ENCODE results near the gene DSC1. TPM values are rescaled to one million over a fixed set of nuclear protein-coding genes. Genes with fewer than 3 reads are reported as not detected.

DSC1 gene
- not detected in 2 replicates for polyA plus RNA-seq (2012; rRNA removed)
- not detected in 2 replicates for polyA plus RNA-seq (2012; cell fraction: cytosol; rRNA removed)
- polyA plus RNA-seq (2012; cell fraction: nucleus; rRNA removed) = not detected in 2 replicates

GRCh38 chr18:31162825-31163435 is at the start of gene DSC1:
Gene DSC1 (minus strand): TSS chr18:31162856. CDS start chr18:31162594, 262 bp downstream.
- Histone ChIP-seq H2AFZ (ENCODE audit: low read depth) (0 out of 2 replicates have a peak within 1 kb of the TSS, but pooled peaks have one; percentile 46), H3F3A (replicated peaks; ENCODE audit: insufficient read depth) (no peaks in the 10 kb centered on the region), H3K9me3 (no peaks in the 10 kb centered on the region), H3K9me2 (no peaks in the 10 kb centered on the region), H3K27me3 (ENCODE audit: insufficient read depth) (no peaks in the 10 kb centered on the region; the same call in 1 of the 2 replicates), H4K20me1 (ENCODE audit: insufficient read depth) (no peaks in the 10 kb centered on the region), H3K79me2 (ENCODE audit: insufficient read depth) (no peaks in the 10 kb centered on the region), H3K4me2 (no peak within 1 kb of the TSS), H3K4me3 (ENCODE audit: low read depth in 2 of 2, low read length in 1 of 2) (no peak within 1 kb of the TSS), H3K27ac (ENCODE audit: low read depth in 2 of 2, low read length in 1 of 2) (no peak within 1 kb of the TSS), H3K4me1 (ENCODE audit: control insufficient read depth in 1 of 2, insufficient read depth in 2 of 2, low read depth in 1 of 2, low read length in 1 of 2) (no peaks in the 10 kb centered on the region), H3K36me3 (replicated peaks in 1 of 2; ENCODE audit: control insufficient read depth in 1 of 2, insufficient read depth in 2 of 2, low read length in 1 of 2) (no peaks in the 10 kb centered on the region), H3K9ac (no peak within 1 kb of the TSS)
- no peak for DNase-seq
- TF ChIP-seq USF1 (IDR thresholded peaks at IDR 0.05; ENCODE audit: borderline replicate concordance, low read depth) (no peak), FOSL2 (IDR thresholded peaks at IDR 0.05; ENCODE audit: borderline replicate concordance, low read depth) (no peak), JUND (IDR thresholded peaks at IDR 0.05) (no peak), GATA2 (CRISPR knock-in tag; IDR thresholded peaks at IDR 0.05) (no peak), NRF1 (IDR thresholded peaks at IDR 0.05; ENCODE audit: low read depth, low read length) (no peak)
- ChIA-PET CTCF (interaction anchor here (0.8 kb wide), 1 partner anchor 11 kb away, joined by 3 read pairs; no protein-coding TSS in a partner anchor), POLR2A (no interaction called here)
- WGBS (ENCODE audit: low lambda C conversion rate) = 10% methylated on average over 5 of the region's 5 CpGs

DNA sequence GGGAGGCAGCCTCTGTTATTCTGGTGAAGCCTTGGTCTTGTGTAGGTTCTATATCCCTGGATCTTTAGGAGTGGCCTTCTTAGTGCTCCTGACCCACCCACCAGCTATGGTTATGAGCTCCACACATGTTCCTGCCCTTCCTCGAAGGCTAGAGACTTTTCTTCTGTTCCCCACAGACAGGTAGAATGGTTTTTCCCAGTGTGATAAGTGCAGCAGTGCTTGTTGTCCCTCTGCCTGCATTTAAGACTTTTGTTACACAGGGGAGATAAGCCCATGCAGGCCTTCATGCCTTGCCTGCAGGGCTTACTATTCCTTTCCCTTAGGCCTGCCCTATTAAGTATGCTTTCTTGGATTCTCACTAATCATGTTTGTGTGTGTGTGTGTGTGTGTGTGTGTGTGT is 48.4 kb upstream of the DSC1 start:
- TF ChIP-seq EZH2phosphoT487 (IDR thresholded peaks at IDR 0.05; ENCODE audit: borderline replicate concordance, low read depth) (no peak), NRF1 (IDR thresholded peaks at IDR 0.05; ENCODE audit: low read depth, low read length) (no peak)
- no peak overlapping the region for H3K4me2 ChIP-seq
- H3F3A ChIP-seq (replicated peaks; ENCODE audit: insufficient read depth) = no peaks in the 10 kb centered on the region
- no peaks in the 10 kb centered on the region for H4K20me1 ChIP-seq (ENCODE audit: insufficient read depth)
- H3K27ac ChIP-seq (ENCODE audit: low read depth in 2 of 2, low read length in 1 of 2) = no peak overlapping the region
- H3K79me2 ChIP-seq (ENCODE audit: insufficient read depth) = no peaks in the 10 kb centered on the region
- no peaks in the 10 kb centered on the region for H3K27me3 ChIP-seq (ENCODE audit: insufficient read depth)
- no peaks in the 10 kb centered on the region for H3K9me3 ChIP-seq
- CTCF ChIA-PET = no interaction called here
- DNase-seq = no peak
- no peaks in the 10 kb centered on the region for H3K9me2 ChIP-seq
- H3K4me1 ChIP-seq (ENCODE audit: control insufficient read depth in 1 of 2, insufficient read depth in 2 of 2, low read depth in 1 of 2, low read length in 1 of 2) = no peaks in the 10 kb centered on the region
- WGBS (ENCODE audit: low lambda C conversion rate) = 0% methylated on average over 1 of the region's 1 CpG
- no peak overlapping the region for H3K9ac ChIP-seq
- no peak overlapping the region for H3K4me3 ChIP-seq (ENCODE audit: low read depth in 2 of 2, low read length in 1 of 2)
- no peak overlapping the region for H2AFZ ChIP-seq (ENCODE audit: low read depth)
- H3K36me3 ChIP-seq (replicated peaks in 1 of 2; ENCODE audit: control insufficient read depth in 1 of 2, insufficient read depth in 2 of 2, low read length in 1 of 2) = no peaks in the 10 kb centered on the region
- POLR2A ChIA-PET = no interaction called here

DNA sequence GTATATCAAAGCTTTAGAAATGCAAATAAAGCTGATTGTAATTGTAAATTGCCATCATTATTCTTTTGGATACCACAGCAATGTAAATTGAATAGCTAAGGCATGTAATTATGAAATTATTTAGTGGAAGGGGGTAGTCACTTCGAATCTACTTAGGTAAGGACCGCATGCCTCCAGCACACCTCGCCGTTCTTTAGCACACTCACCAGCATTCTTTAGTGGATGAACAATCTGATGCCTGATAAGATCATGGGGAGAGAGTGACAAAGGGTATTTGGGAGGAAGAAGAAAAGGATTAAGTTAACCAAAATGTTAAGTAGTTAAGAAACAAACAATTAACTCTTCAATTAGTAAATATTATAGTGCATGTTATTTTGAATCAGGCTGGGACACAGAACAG is 46.4 kb upstream of the DSC1 start:
- H3K79me2 ChIP-seq (ENCODE audit: insufficient read depth) = no peaks in the 10 kb centered on the region
- H2AFZ ChIP-seq (ENCODE audit: low read depth) = no peak overlapping the region
- no peaks in the 10 kb centered on the region for H4K20me1 ChIP-seq (ENCODE audit: insufficient read depth)
- DNase-seq = no peak
- WGBS (ENCODE audit: low lambda C conversion rate) = 21% methylated on average over 4 of the region's 4 CpGs
- H3K4me2 ChIP-seq = no peak overlapping the region
- no peaks in the 10 kb centered on the region for H3K4me1 ChIP-seq (ENCODE audit: control insufficient read depth in 1 of 2, insufficient read depth in 2 of 2, low read depth in 1 of 2, low read length in 1 of 2)
- H3K27ac ChIP-seq (ENCODE audit: low read depth in 2 of 2, low read length in 1 of 2) = no peak overlapping the region
- H3K27me3 ChIP-seq (ENCODE audit: insufficient read depth) = no peaks in the 10 kb centered on the region
- no peaks in the 10 kb centered on the region for H3F3A ChIP-seq (replicated peaks; ENCODE audit: insufficient read depth)
- no peaks in the 10 kb centered on the region for H3K36me3 ChIP-seq (replicated peaks in 1 of 2; ENCODE audit: control insufficient read depth in 1 of 2, insufficient read depth in 2 of 2, low read length in 1 of 2)
- ChIA-PET POLR2A (no interaction called here), CTCF (interaction anchor here (0.6 kb wide), 1 partner anchor 1081 kb away, joined by 4 read pairs; no protein-coding TSS in a partner anchor)
- no peaks in the 10 kb centered on the region for H3K9me3 ChIP-seq
- H3K9ac ChIP-seq = no peak overlapping the region
- H3K9me2 ChIP-seq = no peaks in the 10 kb centered on the region
- H3K4me3 ChIP-seq (ENCODE audit: low read depth in 2 of 2, low read length in 1 of 2) = no peak overlapping the region
- TF ChIP-seq EP300 (IDR thresholded peaks at IDR 0.05; ENCODE audit: borderline replicate concordance in 1 of 2, low read depth in 1 of 2, low read length in 1 of 2) (no peak), POLR2AphosphoS5 (IDR thresholded peaks at IDR 0.05; ENCODE audit: low read depth, low read length) (no peak), JUND (IDR thresholded peaks at IDR 0.05) (no peak), EZH2phosphoT487 (IDR thresholded peaks at IDR 0.05; ENCODE audit: borderline replicate concordance, low read depth) (no peak), RAD21 (IDR thresholded peaks at IDR 0.05; ENCODE audit: low read length) (no peak), PBX3 (IDR thresholded peaks at IDR 0.05) (no peak), GABPA (IDR thresholded peaks at IDR 0.05; ENCODE audit: low read depth) (no peak), FOXM1 (IDR thresholded peaks at IDR 0.05; ENCODE audit: low read depth) (no peak), USF1 (IDR thresholded peaks at IDR 0.05; ENCODE audit: borderline replicate concordance, low read depth) (no peak), RFX5 (IDR thresholded peaks at IDR 0.05; ENCODE audit: low read length) (no peak), GATA2 (CRISPR knock-in tag; IDR thresholded peaks at IDR 0.05) (no peak), CTCF (IDR thresholded peaks at IDR 0.05) (no peak), TCF12 (IDR thresholded peaks at IDR 0.05) (no peak)
